ENCODE data around the gene PLCG2.

GRCh38 chr16:81861503-81861902 lies 82.4 kb downstream of the PLCG2 start:
- TF ChIP-seq, protein P1, sequence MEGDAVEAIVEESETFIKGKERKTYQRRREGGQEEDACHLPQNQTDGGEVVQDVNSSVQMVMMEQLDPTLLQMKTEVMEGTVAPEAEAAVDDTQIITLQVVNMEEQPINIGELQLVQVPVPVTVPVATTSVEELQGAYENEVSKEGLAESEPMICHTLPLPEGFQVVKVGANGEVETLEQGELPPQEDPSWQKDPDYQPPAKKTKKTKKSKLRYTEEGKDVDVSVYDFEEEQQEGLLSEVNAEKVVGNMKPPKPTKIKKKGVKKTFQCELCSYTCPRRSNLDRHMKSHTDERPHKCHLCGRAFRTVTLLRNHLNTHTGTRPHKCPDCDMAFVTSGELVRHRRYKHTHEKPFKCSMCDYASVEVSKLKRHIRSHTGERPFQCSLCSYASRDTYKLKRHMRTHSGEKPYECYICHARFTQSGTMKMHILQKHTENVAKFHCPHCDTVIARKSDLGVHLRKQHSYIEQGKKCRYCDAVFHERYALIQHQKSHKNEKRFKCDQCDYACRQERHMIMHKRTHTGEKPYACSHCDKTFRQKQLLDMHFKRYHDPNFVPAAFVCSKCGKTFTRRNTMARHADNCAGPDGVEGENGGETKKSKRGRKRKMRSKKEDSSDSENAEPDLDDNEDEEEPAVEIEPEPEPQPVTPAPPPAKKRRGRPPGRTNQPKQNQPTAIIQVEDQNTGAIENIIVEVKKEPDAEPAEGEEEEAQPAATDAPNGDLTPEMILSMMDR (IDR thresholded peaks at IDR 0.05): no peak
- TF ChIP-seq POLR2AphosphoS5 (IDR thresholded peaks at IDR 0.05; ENCODE audit: insufficient read depth in 1 of 2, low read depth in 1 of 2): no peak
